Endothelial cell of umbilical vein (primary cell): ENCODE results near the gene UNC50. TPM values are rescaled to one million over a fixed set of nuclear protein-coding genes. Genes with fewer than 3 reads are reported as not detected.

Source experiments
- BruUV-seq: library from RNA; stranded (reverse); fragments of 400-500 nt; replicated peaks from 2 replicates; lab custom pipeline; 2021; lab: Mats Ljungman, UMichigan
- CTCF ChIA-PET: fragments of 300-600, 350-600 bp; sonication (Branson Sonifier 250); formaldehyde crosslinking; loops from one replicate; lab custom pipeline; 2021; ENCODE audit warnings: antibody characterized with exemption, inconsistent platforms; lab: Charles Lee
- POLR2A ChIA-PET: fragments of 300-600, 350-600 bp; sonication (Branson Sonifier 250); formaldehyde crosslinking; loops from one replicate; lab custom pipeline; 2021; ENCODE audit warnings: antibody characterized with exemption, inconsistent platforms; lab: Charles Lee
- DNase-seq: peaks from one replicate; pipeline ENCODE4 v3.0.0-alpha.2; 2011; ENCODE audit warnings: low read depth, low spot score
- FAIRE-seq: peaks from 2 replicates; lab custom pipeline; 2011; peaks lifted over from hg19 to GRCh38; lab: Jason Lieb, UNC
- H2AFZ ChIP-seq: 2 replicates; pipeline ENCODE4 v1.6.0; 2012; ENCODE audit warnings: low read depth, low read length, control low read depth, inconsistent platforms
- H3K27ac ChIP-seq: 2 replicates; pipeline ENCODE4 v1.5.1; 2011; ENCODE audit warnings: low read depth, mild to moderate bottlenecking, control low read depth, low read length, moderate library complexity; ENCODE audit not compliant: insufficient read depth
- H3K27me3 ChIP-seq, 2 experiments: 2 replicates each; pipeline versions ENCODE4 v1.6.0 to v1.6.1; 2011; ENCODE audit warnings: low read length in 2 of 2, mixed read lengths in 1 of 2; ENCODE audit not compliant: control insufficient read depth in 2 of 2, insufficient read depth in 2 of 2
- H3K36me3 ChIP-seq, 2 experiments: 2 replicates in 1 of 2; 3 replicates in 1 of 2; pipeline ENCODE4 v1.5.1; 2011; ENCODE audit warnings: low read length in 2 of 2, mild to moderate bottlenecking in 1 of 2, moderate library complexity in 1 of 2; ENCODE audit not compliant: control insufficient read depth in 2 of 2, insufficient read depth in 2 of 2; ENCODE audit errors: extremely low read depth in 1 of 2
- H3K4me1 ChIP-seq: 3 replicates; pipeline ENCODE4 v1.5.1; 2011; ENCODE audit warnings: mild to moderate bottlenecking, low read length; ENCODE audit not compliant: control insufficient read depth, insufficient read depth; ENCODE audit errors: extremely low read depth
- H3K4me2 ChIP-seq: 2 replicates; pipeline ENCODE4 v1.6.1; 2011; ENCODE audit warnings: low read length, control low read depth, mixed read lengths; ENCODE audit not compliant: insufficient read depth
- H3K4me3 ChIP-seq, 3 experiments: fragments of 200-600 bp in 1 of 3; sonication (generic), shearing (Covaris generic) in 1 of 3; replicated peaks in 1 of 3; 2 replicates each; pipeline ENCODE4 v1.5.1; 2011 to 2016; ENCODE audit warnings: control low read depth in 3 of 3, low read length in 3 of 3, mild to moderate bottlenecking in 2 of 3, inconsistent platforms in 1 of 3, low read depth in 1 of 3, moderate library complexity in 1 of 3; ENCODE audit not compliant: insufficient read depth in 1 of 3
- H3K79me2 ChIP-seq: 2 replicates; pipeline ENCODE4 v1.6.0; 2012; ENCODE audit warnings: low read length, inconsistent platforms; ENCODE audit not compliant: control insufficient read depth, insufficient read depth
- H3K9ac ChIP-seq: replicated peaks from 2 replicates; pipeline ENCODE3; 2011; ENCODE audit warnings: low read length, control low read depth; ENCODE audit not compliant: insufficient read depth; ENCODE audit errors: extremely low read depth
- H3K9me1 ChIP-seq: replicated peaks from 3 replicates; pipeline ENCODE4 v1.6.0; 2011; ENCODE audit warnings: mild to moderate bottlenecking, low read length; ENCODE audit not compliant: control insufficient read depth, insufficient read depth; ENCODE audit errors: extremely low read depth
- H3K9me3 ChIP-seq: replicated peaks from 2 replicates; pipeline ENCODE4 v1.5.1; 2012; ENCODE audit warnings: low read length, inconsistent platforms; ENCODE audit not compliant: control insufficient read depth, insufficient read depth
- H4K20me1 ChIP-seq: replicated peaks from 2 replicates; pipeline ENCODE3; 2011; ENCODE audit warnings: mild to moderate bottlenecking, low read length; ENCODE audit not compliant: control insufficient read depth, insufficient read depth; ENCODE audit errors: extremely low read depth
- EZH2 ChIP-seq: IDR thresholded peaks from 2 replicates; pipeline ENCODE4 v1.6.1; 2012; ENCODE audit warnings: borderline replicate concordance, low read depth, mild to moderate bottlenecking, moderate library complexity, low read length, inconsistent platforms; ENCODE audit not compliant: severe bottlenecking
- FOS ChIP-seq: IDR thresholded peaks from 2 replicates; pipeline ENCODE4 v1.6.1; 2011; ENCODE audit warnings: mild to moderate bottlenecking, low read length, moderate library complexity, borderline replicate concordance; ENCODE audit not compliant: insufficient read depth
- GATA2 ChIP-seq: IDR thresholded peaks from 2 replicates; pipeline ENCODE4 v1.7.0; 2011; ENCODE audit warnings: low read depth, mild to moderate bottlenecking, moderate library complexity, mixed read lengths, low read length; ENCODE audit not compliant: insufficient read length, insufficient read depth
- JUN ChIP-seq: IDR thresholded peaks from 2 replicates; pipeline ENCODE4 v1.6.1; 2011; ENCODE audit warnings: borderline replicate concordance, low read depth; ENCODE audit not compliant: insufficient read length, insufficient read depth
- MYC ChIP-seq: IDR thresholded peaks from one replicate; pipeline ENCODE4 v1.6.1; 2011; ENCODE audit warnings: mild to moderate bottlenecking, low read depth, low read length
- POLR2A ChIP-seq: IDR thresholded peaks from 2 replicates; pipeline ENCODE4 v1.6.1; 2012; ENCODE audit warnings: low read depth, mild to moderate bottlenecking, control low read depth, low read length
- POLR2AphosphoS5 ChIP-seq: IDR thresholded peaks from 2 replicates; pipeline ENCODE4 v1.6.1; 2012; ENCODE audit warnings: low read depth, mild to moderate bottlenecking, control low read depth, low read length, moderate library complexity; ENCODE audit not compliant: insufficient read depth
- dilution Hi-C: fragments of 300-500 bp; cut with MboI; formaldehyde crosslinking; loops from one replicate; pipeline ENCODE4 v1.15.0; 2019; ENCODE audit warnings: low sequenced_read_pairs; ENCODE audit not compliant: extremely low pct_ligation_motif_present
- intact Hi-C: fragments of 100-400 bp; cut with micrococcal nuclease; formaldehyde crosslinking; loops from one replicate; pipeline ENCODE4 v1.10.0; 2022
- polyA plus RNA-seq, 4 experiments: library from polyadenylated mRNA; depleted of rRNA in 3 of 4; stranded (reverse) in 3 of 4; unstranded in 1 of 4; fragments of >200 nt; gene quantifications; 2 replicates each; pipeline versions ENCODE4 v1.2.1 to v1.2.3, GENCODE V29; 2011 to 2012; ENCODE audit warnings: missing spikeins in 1 of 4
- total RNA-seq: library from RNA; stranded (reverse); gene quantifications from 2 replicates; pipeline ENCODE4 v1.2.3, GENCODE V29; 2021
- TF ChIP-seq, protein P1 (sequence below), 2 donors: IDR thresholded peaks; 1 replicate in 1 of 2; 2 replicates in 1 of 2; pipeline ENCODE4 v1.5.1; 2011; ENCODE audit warnings: low read length in 2 of 2, mild to moderate bottlenecking in 2 of 2, moderate library complexity in 2 of 2, control low read depth in 1 of 2, inconsistent platforms in 1 of 2, low read depth in 1 of 2; ENCODE audit not compliant: insufficient read depth in 1 of 2; ENCODE audit errors: extremely low read depth in 1 of 2
- TF ChIP-seq, protein P2 (sequence below): IDR thresholded peaks from 2 replicates; pipeline ENCODE4 v1.6.1; 2011; ENCODE audit not compliant: insufficient read depth, insufficient read length

Gene UNC50
- total and polyA plus RNA-seq, 2 donors (not counting 3 experiments of a cell fraction or from before 2014, with no cell fraction given), result 33.5 to 56.6 TPM

DNA sequence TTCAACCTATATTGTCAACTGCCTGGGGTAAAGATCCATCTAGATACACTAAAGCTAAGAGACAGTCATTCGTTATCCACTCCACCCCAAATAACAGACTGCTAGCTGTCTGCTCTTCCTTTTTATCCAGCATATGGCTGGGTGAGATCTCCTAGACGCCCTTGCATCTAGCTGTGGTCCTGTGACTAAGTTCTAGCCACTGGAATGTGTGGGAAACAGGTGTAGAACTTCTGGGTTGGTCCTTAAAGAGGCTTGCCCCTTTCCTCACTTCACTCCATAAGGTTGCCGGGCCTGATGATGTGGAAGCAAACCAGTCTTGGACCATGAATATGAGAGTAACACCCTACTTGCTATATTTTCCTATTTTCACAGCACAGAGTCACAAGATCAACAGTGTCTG is 3.3 kb upstream of the UNC50 start:
- ChIA-PET POLR2A (no interaction called here), CTCF (interaction anchor here (1.0 to 2.5 kb wide), 3 partner anchors 36 to 192 kb away, joined by 3 to 8 read pairs (median 4); no protein-coding TSS in a partner anchor)
- no peak overlapping the region for H2AFZ ChIP-seq
- H3K9ac ChIP-seq, result no peak overlapping the region
- TF ChIP-seq GATA2, result no peak
- TF ChIP-seq POLR2A, result no peak
- no peak for TF ChIP-seq FOS
- TF ChIP-seq JUN, result no peak
- no peak for TF ChIP-seq MYC
- TF ChIP-seq, protein P1, sequence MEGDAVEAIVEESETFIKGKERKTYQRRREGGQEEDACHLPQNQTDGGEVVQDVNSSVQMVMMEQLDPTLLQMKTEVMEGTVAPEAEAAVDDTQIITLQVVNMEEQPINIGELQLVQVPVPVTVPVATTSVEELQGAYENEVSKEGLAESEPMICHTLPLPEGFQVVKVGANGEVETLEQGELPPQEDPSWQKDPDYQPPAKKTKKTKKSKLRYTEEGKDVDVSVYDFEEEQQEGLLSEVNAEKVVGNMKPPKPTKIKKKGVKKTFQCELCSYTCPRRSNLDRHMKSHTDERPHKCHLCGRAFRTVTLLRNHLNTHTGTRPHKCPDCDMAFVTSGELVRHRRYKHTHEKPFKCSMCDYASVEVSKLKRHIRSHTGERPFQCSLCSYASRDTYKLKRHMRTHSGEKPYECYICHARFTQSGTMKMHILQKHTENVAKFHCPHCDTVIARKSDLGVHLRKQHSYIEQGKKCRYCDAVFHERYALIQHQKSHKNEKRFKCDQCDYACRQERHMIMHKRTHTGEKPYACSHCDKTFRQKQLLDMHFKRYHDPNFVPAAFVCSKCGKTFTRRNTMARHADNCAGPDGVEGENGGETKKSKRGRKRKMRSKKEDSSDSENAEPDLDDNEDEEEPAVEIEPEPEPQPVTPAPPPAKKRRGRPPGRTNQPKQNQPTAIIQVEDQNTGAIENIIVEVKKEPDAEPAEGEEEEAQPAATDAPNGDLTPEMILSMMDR (IDR thresholded peaks at IDR 0.05; ENCODE audit: extremely low read depth in 1 of 2, insufficient read depth in 1 of 2, low read depth in 1 of 2, low read length in 2 of 2), result no peak
- no peak for TF ChIP-seq POLR2AphosphoS5
- TF ChIP-seq, protein P2, sequence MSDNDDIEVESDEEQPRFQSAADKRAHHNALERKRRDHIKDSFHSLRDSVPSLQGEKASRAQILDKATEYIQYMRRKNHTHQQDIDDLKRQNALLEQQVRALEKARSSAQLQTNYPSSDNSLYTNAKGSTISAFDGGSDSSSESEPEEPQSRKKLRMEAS, result no peak
- TF ChIP-seq EZH2, result no peak
- no peak for DNase-seq
- no peak overlapping the region for H3K4me3 ChIP-seq
- no peak overlapping the region for H3K27ac ChIP-seq
- no peaks in the 10 kb centered on the region for H3K27me3 ChIP-seq
- H3K9me3 ChIP-seq, result no peaks in the 10 kb centered on the region
- H3K79me2 ChIP-seq, result peaks cover 48% of the 10 kb centered on the region
- H3K9me1 ChIP-seq, result no peaks in the 10 kb centered on the region
- dilution Hi-C loops (no loop called here), intact Hi-C loops (loop anchor here (5.0 kb wide), 1 partner anchor 103 kb away; no protein-coding TSS in a partner anchor)
- no TSS peak for BruUV-seq
- H3K4me1 ChIP-seq, result peaks cover 21% of the 10 kb centered on the region
- H4K20me1 ChIP-seq, result no peaks in the 10 kb centered on the region
- peaks cover 0 to under 1% of the 10 kb centered on the region in 2 experiments for H3K36me3 ChIP-seq
- no peak overlapping the region for H3K4me2 ChIP-seq
- no peak for FAIRE-seq
